NCI-H82 (cell line): ENCODE data around the gene GAP43.

ENCODE experiments used
- DNase-seq: peaks from one replicate; lab custom pipeline; 2025; lab: John Stamatoyannopoulos, UW

Gene GAP43

GRCh38 chr3:115662356-115662755 lies 39.0 kb downstream of the GAP43 start:
- DNase-seq: no peak

DNA sequence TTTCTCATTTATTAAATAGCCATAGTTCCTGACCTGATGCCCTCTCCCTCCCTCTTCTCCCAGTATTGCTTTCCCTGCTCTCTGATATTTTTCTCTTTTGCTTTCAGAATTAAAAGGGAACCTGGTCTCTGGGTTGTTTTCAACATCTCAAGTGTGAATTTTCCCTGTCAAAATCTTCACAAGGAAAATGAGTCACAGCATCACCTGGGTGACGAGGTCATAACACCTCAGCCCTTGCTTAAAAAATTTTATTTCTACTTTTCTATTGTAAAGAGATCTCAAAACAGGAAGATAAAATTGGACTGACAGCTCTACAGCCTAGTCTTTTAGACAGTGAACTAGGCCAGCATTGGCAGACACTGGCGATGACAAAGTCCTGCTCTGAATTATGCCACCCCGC lies 40.1 kb downstream of the GAP43 start:
- no peak for DNase-seq

DNA sequence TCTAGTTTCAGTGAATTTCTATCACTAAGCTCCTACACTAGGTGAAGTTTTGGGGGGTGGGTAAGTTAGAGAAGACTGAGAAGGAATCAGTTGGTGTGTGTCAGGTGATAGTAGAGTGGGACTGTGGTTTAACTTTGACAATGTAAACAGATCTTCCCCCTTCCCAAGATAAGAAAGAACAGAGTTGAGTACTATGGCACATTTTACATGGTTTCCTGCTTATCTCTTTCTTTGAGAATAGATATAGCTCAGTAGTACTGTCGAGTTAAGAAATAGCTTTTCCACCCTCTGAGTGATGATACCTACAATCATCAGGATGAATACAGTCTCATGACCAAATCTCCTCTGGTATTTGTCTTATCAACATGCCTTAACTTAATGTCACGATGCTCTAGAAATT lies 42.8 kb downstream of the GAP43 start:
- no peak for DNase-seq

- no peak for DNase-seq
These were observed 43.8 kb downstream of the GAP43 start for GRCh38 chr3:115666920-115667737.

- no peak for DNase-seq
These were observed 44.4 kb downstream of the GAP43 start for GRCh38 chr3:115667738-115668065.

- DNase-seq: no peak
These were observed 47.6 kb downstream of the GAP43 start for GRCh38 chr3:115670911-115671310.

- DNase-seq: no peak
These were observed 48.6 kb downstream of the GAP43 start for GRCh38 chr3:115671761-115672455.

GRCh38 chr3:115673881-115674280 lies 50.6 kb downstream of the GAP43 start:
- DNase-seq: no peak

DNA sequence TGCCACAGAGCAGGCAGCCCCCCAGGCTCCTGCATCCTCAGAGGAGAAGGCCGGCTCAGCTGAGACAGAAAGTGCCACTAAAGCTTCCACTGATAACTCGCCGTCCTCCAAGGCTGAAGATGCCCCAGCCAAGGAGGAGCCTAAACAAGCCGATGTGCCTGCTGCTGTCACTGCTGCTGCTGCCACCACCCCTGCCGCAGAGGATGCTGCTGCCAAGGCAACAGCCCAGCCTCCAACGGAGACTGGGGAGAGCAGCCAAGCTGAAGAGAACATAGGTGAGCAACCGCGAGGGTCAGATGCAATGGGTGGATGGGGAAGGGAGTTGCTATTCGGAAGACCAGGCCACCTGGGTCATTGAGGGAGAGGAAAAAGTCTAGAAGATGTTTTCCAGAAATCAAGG lies 53.0 kb downstream of the GAP43 start:
- peak; percentile 51 for DNase-seq

DNA sequence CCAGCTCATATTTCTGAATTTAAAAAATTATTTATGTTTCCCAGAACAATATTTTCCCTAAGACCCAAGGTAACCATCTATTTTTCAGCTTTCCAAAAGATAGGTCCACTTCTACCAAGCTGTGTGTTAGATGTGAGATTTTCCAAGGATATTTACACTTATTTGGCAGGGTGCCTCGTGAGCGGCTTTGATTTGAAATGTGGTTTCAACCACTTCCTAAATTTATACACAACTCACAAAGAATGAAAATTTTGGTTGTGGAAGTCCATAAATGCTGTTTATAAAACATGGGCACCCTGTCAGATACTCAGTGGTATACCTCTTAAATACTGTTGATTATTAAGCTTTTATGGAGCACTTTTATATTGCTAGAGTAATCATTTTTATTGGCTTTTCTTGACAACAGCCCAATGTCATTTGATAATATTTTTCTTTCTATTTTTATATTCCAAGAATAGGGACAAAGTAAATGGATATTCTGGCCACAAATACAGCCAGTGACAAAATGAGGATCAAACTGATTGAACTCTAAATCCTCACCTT lies 57.6 kb downstream of the GAP43 start:
- no peak for DNase-seq

- DNase-seq: no peak
These were observed 58.4 kb downstream of the GAP43 start for GRCh38 chr3:115681736-115682135.

DNA sequence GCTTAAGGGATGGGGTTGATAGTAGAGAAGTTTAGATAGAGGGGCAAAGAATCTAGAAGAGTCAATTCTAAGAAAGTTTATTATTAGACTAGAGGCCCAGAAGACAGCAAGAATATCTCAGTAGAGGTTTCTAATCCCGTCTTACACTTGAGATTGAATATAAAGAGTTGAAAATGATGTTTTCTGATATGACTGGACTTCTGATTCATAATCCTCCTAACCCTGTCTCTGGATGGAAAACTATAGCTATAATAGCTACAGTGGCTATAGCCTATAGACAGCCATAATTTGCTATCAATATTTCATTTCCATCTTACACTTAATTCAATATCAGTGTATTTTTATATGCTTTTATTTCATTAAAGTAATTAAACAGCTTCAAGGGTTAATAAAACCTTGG lies 60.0 kb downstream of the GAP43 start:
- DNase-seq: no peak

GRCh38 chr3:115683773-115684172 lies 60.5 kb downstream of the GAP43 start:
- no peak for DNase-seq

DNA sequence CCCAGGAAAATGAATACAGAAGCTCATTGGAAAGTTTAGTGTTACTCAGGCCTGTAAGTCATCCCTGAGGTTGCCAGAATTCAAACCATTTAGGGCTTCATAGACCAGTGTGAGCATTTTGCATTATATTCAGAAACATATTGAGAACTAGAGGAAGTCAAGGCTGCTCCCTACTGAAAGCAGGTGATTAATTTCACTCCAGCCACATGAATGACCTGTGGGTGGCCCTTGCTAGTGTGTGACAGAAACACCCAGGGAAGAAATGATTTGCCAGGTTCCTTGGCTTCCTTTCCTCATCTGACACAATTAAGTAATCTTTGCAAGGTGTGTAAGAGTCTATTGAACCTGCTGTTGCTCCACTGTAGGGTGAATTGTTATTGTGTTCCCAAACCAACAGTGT lies 61.8 kb downstream of the GAP43 start:
- DNase-seq: no peak

DNA sequence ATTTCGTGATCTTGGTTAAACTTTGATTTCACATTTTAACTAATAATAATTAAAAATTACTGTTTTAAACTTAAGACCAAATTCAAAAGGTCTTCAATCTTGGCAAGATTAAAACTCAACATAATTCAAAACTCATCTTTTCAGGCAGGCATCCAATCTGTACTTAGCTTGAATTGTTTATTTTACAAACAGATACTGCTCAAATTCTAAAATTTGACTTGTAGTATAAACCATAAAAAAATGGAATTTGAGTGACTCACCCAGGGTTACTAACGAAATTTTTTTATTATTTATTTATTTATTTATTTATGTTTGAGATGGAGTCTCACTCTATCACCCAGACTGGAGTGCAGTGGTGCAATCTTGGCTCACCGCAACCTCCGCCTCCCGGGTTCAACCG lies 64.4 kb downstream of the GAP43 start:
- DNase-seq: no peak

DNA sequence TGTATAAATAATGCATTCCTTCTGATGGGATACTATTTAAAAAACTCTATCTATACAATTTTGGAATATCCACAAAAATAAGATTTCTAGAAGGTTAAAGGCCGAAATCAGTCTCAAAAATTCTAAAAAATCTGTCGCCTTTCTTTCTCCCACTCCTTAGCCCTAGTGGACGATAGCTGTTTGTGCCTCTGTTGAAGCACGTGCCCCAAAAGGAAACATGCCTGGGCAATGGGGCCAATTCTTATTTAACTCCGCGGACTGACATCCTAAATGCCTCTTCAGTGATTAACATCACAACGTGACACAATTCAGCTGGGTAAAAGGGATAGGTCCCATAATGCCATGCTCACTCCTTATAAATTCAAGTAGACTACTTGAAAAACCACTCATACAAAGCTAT lies 65.1 kb downstream of the GAP43 start:
- no peak for DNase-seq

DNA sequence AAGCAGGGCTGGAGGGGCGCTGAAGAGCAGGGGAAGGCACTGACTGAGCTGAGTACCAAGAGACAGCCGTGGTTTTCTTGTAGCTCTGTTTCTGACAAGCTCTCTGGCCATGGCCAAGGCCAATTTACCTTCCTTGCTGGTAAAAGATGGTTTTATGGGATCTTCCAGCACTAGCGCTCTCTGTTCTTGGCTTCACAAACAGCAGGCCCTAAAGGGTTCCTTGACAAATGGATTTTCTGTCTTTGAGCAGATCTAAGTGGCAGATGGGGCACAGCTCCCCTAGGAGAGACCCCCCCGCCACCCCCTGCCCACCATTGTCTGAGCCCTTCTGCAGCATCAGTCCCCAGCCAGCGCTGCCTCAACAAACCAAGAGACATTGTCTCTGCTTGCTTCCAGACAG lies 66.6 kb downstream of the GAP43 start:
- peak; percentile 57 for DNase-seq

DNA sequence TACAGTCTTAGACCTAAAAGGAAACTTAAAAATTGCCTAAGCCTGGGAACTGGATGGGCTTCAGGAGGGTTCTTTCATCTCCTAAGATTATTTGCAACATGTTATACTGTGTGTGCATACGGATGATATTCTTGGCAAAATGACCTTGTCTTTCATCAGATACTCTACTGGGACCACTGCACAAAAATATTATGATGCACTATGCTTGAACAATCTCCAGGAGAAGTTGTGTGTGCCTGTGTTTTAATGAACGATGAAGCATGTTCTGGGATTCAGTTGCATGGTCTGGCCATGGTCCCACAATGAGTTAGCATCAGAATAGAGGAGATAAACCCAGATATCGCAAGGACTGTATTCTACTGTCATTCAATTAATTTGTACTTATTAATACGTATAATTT lies 68.7 kb downstream of the GAP43 start:
- DNase-seq: no peak

DNA sequence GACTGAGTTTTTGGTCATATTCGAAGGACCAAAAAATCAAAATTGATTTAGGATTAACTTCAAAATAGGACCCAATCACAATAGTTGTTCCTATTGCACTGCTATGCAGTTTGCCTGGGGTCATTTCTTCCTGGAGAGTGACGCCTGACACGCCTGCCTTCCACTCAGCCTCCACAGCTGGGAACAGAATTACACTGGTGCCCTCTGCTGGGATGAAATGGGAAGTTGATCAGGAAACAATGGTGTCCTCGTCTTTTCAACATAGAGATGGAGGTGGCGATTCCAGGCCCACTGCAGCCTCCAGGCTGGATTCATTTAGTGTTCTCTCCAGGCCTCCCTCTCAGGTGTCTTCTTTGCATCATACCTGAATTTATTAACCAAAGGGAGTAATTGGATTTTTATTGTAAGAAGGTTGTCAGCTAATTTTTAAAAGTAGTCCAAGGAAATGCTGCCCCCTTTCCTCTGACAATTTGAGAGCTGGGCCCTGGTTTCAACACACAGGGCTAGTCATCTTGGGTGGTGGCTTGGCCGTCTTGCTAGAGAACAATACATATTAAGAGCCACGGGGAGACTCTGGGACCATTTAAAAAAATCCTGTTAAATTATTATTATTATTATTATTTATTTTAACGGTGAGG lies 69.7 kb downstream of the GAP43 start:
- peak; percentile 92 for DNase-seq

DNA sequence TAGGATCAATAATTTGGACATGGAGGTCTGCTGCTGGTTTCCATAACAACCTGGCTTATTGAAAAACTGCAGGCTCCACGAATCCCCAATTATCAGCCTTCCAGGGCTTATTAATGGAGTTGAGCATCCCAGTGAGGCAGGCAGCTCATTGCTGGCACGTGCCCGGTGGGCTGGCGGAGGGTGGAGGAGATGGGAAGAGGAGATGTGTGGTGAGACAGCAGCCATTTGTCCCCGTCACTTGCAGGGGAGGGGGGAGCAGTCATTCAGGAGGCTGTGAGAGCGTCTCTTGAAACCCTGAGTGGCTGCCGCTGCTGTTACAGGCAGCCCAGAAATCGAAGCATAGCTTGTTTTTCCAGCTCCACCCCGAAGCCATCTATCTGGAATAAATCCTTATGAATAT lies 70.6 kb downstream of the GAP43 start:
- no peak for DNase-seq

- no peak for DNase-seq
These were observed 71.8 kb downstream of the GAP43 start for GRCh38 chr3:115695090-115695489.

GRCh38 chr3:115697263-115698053 lies 74.1 kb downstream of the GAP43 start:
- peak; percentile 9 for DNase-seq
